HEK293 (cell line): ENCODE results near the gene NEDD1.

Experiments used
- CTCF ChIA-PET: fragments of 350-600 bp; formaldehyde crosslinking; extraction: SDS; loops from one replicate; lab custom pipeline; 2021; ENCODE audit warnings: antibody characterized with exemption; lab: Yijun Ruan, JAX
- POLR2A ChIA-PET: fragments of 300-600 bp; formaldehyde crosslinking; extraction: SDS; loops from one replicate; lab custom pipeline; 2020; ENCODE audit warnings: antibody characterized with exemption, inconsistent platforms; lab: Yijun Ruan, JAX
- H3K27ac ChIP-seq: fragments of 200-500 bp; sonication (Bioruptor generic); 2 replicates; pipeline ENCODE4 v1.5.1; 2014; ENCODE audit warnings: low read depth, low read length, control low read depth, inconsistent platforms; ENCODE audit errors: extremely low read depth
- H3K36me3 ChIP-seq, 2 experiments: fragments of 200-500 bp in 1 of 2; sonication (Bioruptor generic) in 1 of 2; 1 replicate in 1 of 2; 2 replicates in 1 of 2; pipeline ENCODE4 v1.5.1; 2014 to 2017; ENCODE audit warnings: inconsistent platforms in 2 of 2, low read length in 2 of 2; ENCODE audit not compliant: control insufficient read depth in 2 of 2, insufficient read depth in 1 of 2
- H3K4me1 ChIP-seq: fragments of 200-500 bp; sonication (Bioruptor generic); 2 replicates; pipeline ENCODE4 v1.5.1; 2014; ENCODE audit warnings: mild to moderate bottlenecking, low read length, inconsistent platforms; ENCODE audit not compliant: control insufficient read depth, insufficient read depth
- H3K4me3 ChIP-seq: 2 replicates; pipeline ENCODE4 v1.5.1; 2011; ENCODE audit warnings: low read depth, mild to moderate bottlenecking, control low read depth, low read length, moderate library complexity
- H3K9me3 ChIP-seq: fragments of 200-500 bp; sonication (Bioruptor generic); 2 replicates; pipeline ENCODE4 v1.5.1; 2014; ENCODE audit warnings: low read depth, low read length, inconsistent platforms; ENCODE audit not compliant: control insufficient read depth, insufficient read depth
- BCL6B ChIP-seq: fragments of 450-650 bp; formaldehyde crosslinking; IDR thresholded peaks from 2 replicates; pipeline ENCODE4 v1.5.1; 2017; ENCODE audit warnings: missing biosample characterization, missing genetic modification characterization
- HOXC10 ChIP-seq: sonication (generic); formaldehyde crosslinking; IDR thresholded peaks from 2 replicates; pipeline ENCODE4 v1.8.1; 2023; ENCODE audit warnings: mild to moderate bottlenecking, missing genetic modification reagents
- PATZ1 ChIP-seq: fragments of 450-650 bp; formaldehyde crosslinking; IDR thresholded peaks from 2 replicates; pipeline ENCODE4 v1.5.1; 2016; ENCODE audit warnings: missing biosample characterization, missing genetic modification characterization
- PRDM6 ChIP-seq: fragments of 450-650 bp; formaldehyde crosslinking; IDR thresholded peaks from 2 replicates; pipeline ENCODE4 v1.5.1; 2017; ENCODE audit warnings: missing biosample characterization, missing genetic modification characterization
- SP3 ChIP-seq: fragments of 450-650 bp; formaldehyde crosslinking; IDR thresholded peaks from 2 replicates; pipeline ENCODE4 v1.5.1; 2016; ENCODE audit warnings: missing biosample characterization, missing genetic modification characterization
- WT1 ChIP-seq: fragments of 450-650 bp; formaldehyde crosslinking; IDR thresholded peaks from 2 replicates; pipeline ENCODE4 v1.5.1; 2016; ENCODE audit warnings: missing biosample characterization, missing genetic modification characterization
- ZBTB10 ChIP-seq: fragments of 450-650 bp; formaldehyde crosslinking; IDR thresholded peaks from 2 replicates; pipeline ENCODE4 v1.5.1; 2016; ENCODE audit warnings: missing biosample characterization, missing genetic modification characterization
- ZFP41 ChIP-seq: fragments of 450-650 bp; formaldehyde crosslinking; IDR thresholded peaks from 2 replicates; pipeline ENCODE4 v1.5.1; 2016; ENCODE audit warnings: missing biosample characterization, missing genetic modification characterization, borderline replicate concordance
- ZNF140 ChIP-seq: fragments of 450-650 bp; formaldehyde crosslinking; IDR thresholded peaks from 2 replicates; pipeline ENCODE4 v1.5.1; 2016; ENCODE audit warnings: missing biosample characterization, missing genetic modification characterization
- ZNF26 ChIP-seq: fragments of 450-650 bp; formaldehyde crosslinking; IDR thresholded peaks from 2 replicates; pipeline ENCODE4 v1.5.1; 2016; ENCODE audit warnings: missing biosample characterization, missing genetic modification characterization
- ZNF335 ChIP-seq: fragments of 450-650 bp; formaldehyde crosslinking; conservative IDR thresholded peaks from 2 replicates; pipeline ENCODE4 v1.5.1; 2016; ENCODE audit warnings: missing biosample characterization, missing genetic modification characterization
- ZNF513 ChIP-seq: fragments of 450-650 bp; IDR thresholded peaks from 2 replicates; pipeline ENCODE4 v1.5.1; 2018; ENCODE audit warnings: missing biosample characterization, missing genetic modification characterization
- ZNF530 ChIP-seq: fragments of 450-650 bp; formaldehyde crosslinking; IDR thresholded peaks from 2 replicates; pipeline ENCODE4 v1.5.1; 2016; ENCODE audit warnings: low read depth, missing biosample characterization, missing genetic modification characterization
- ZNF664 ChIP-seq: fragments of 450-650 bp; formaldehyde crosslinking; IDR thresholded peaks from 2 replicates; pipeline ENCODE4 v1.5.1; 2016; ENCODE audit warnings: missing biosample characterization, missing genetic modification characterization
- ZNF837 ChIP-seq: fragments of 450-650 bp; formaldehyde crosslinking; IDR thresholded peaks from 2 replicates; pipeline ENCODE4 v1.5.1; 2016; ENCODE audit warnings: missing biosample characterization, missing genetic modification characterization

NEDD1 gene

GRCh38 chr12:96861656-96862055 is 45.4 kb upstream of the NEDD1 start (continued):
- TF ChIP-seq BCL6B (no peak), PRDM6 (no peak), ZNF26 (tag by site-specific recombination) (no peak), ZNF530 (tag by site-specific recombination) (no peak), WT1 (tag by site-specific recombination) (no peak), SP3 (tag by site-specific recombination) (no peak)

- no peaks in the 10 kb centered on the region for H3K4me1 ChIP-seq
- POLR2A ChIA-PET, result no interaction called here
- TF ChIP-seq ZNF837 (tag by site-specific recombination) (no peak), ZNF335 (tag by site-specific recombination) (no peak), ZFP41 (tag by site-specific recombination) (no peak), HOXC10 (CRISPR knock-in tag) (no peak), ZNF664 (tag by site-specific recombination) (no peak), ZNF140 (tag by site-specific recombination) (no peak), ZNF513 (no peak), PATZ1 (tag by site-specific recombination) (no peak)
- CTCF ChIA-PET, result no interaction called here
- H3K36me3 ChIP-seq, result no peaks in the 10 kb centered on the region
- no peak overlapping the region for H3K27ac ChIP-seq
- H3K4me3 ChIP-seq, result no peak overlapping the region
- H3K9me3 ChIP-seq, result no peaks in the 10 kb centered on the region
Measured at GRCh38 chr12:96862326-96862725, 44.7 kb upstream of the NEDD1 start.

GRCh38 chr12:96864335-96864734 is 42.7 kb upstream of the NEDD1 start:
- TF ChIP-seq ZBTB10 (tag by site-specific recombination), result no peak
- TF ChIP-seq, all 188 proteins: peak for 0
- POLR2A ChIA-PET, result no interaction called here
- Histone ChIP-seq H3K9me3 (no peaks in the 10 kb centered on the region), H3K36me3 (no peaks in the 10 kb centered on the region), H3K27ac (no peak overlapping the region), H3K4me3 (no peak overlapping the region), H3K4me1 (no peaks in the 10 kb centered on the region)
- CTCF ChIA-PET, result no interaction called here
